ENCODE measurements around the gene SLC49A3. TPM values are rescaled to one million over a fixed set of nuclear protein-coding genes. Genes with fewer than 3 reads are reported as not detected.

The SLC49A3 gene
- total RNA-seq, 2 donors from 2014 or later, result 15.1 to 16.4 TPM

GRCh38 chr4:666822-667544, 22.0 kb downstream of the SLC49A3 start:
- no peak overlapping the region for H3K27ac Mint-ChIP-seq
- TF ChIP-seq CTCF (conservative IDR thresholded peaks at IDR 0.05), result no peak
- Histone ChIP-seq H3K4me3 (ENCODE audit: low read length) (no peak overlapping the region), H3K27ac (ENCODE audit: low read depth, low read length) (no peak overlapping the region), H3K9ac (ENCODE audit: extremely low read depth, low read length, poor library complexity, severe bottlenecking) (no peak overlapping the region), H3K9me3 (ENCODE audit: control insufficient read depth, low read length) (no peaks in the 10 kb centered on the region), H3K36me3 (ENCODE audit: control insufficient read depth, insufficient read depth, low read length) (peaks cover 7% of the 10 kb centered on the region), H3K4me1 (ENCODE audit: control insufficient read depth, insufficient read depth, low read length) (no peaks in the 10 kb centered on the region), H3K27me3 (ENCODE audit: control insufficient read depth, insufficient read depth, low read length, poor library complexity, severe bottlenecking) (no peaks in the 10 kb centered on the region)
- H3K4me3 Mint-ChIP-seq, result no peak overlapping the region
- no peaks in the 10 kb centered on the region for H3K4me1 Mint-ChIP-seq
- DNase-seq, result peak; percentile 36
- H3K9me3 Mint-ChIP-seq, result no peaks in the 10 kb centered on the region
- H3K36me3 Mint-ChIP-seq (ENCODE audit: low read depth), result peaks cover 15% of the 10 kb centered on the region
- 92 to 96% methylated on average over 15 to 28 of the region's 28 CpGs for WGBS, 2 experiments (ENCODE audit: insufficient coverage in 1 of 2, insufficient read length in 1 of 2)
- no peaks in the 10 kb centered on the region for H3K27me3 Mint-ChIP-seq (ENCODE audit: insufficient read depth)

GRCh38 chr4:666436-666810, 22.5 kb downstream of the SLC49A3 start:
- 91 to 92% methylated on average over 18 to 22 of the region's 22 CpGs for WGBS, 2 experiments (ENCODE audit: insufficient coverage in 1 of 2, insufficient read length in 1 of 2)
- no peaks in the 10 kb centered on the region for H3K9me3 Mint-ChIP-seq
- H3K9me3 ChIP-seq (ENCODE audit: control insufficient read depth, low read length), result no peaks in the 10 kb centered on the region
- peaks cover 1% of the 10 kb centered on the region for H3K36me3 ChIP-seq (ENCODE audit: control insufficient read depth, insufficient read depth, low read length)
- no peak overlapping the region for H3K27ac Mint-ChIP-seq
- H3K27me3 ChIP-seq (ENCODE audit: control insufficient read depth, insufficient read depth, low read length, poor library complexity, severe bottlenecking), result no peaks in the 10 kb centered on the region
- no peaks in the 10 kb centered on the region for H3K27me3 Mint-ChIP-seq (ENCODE audit: insufficient read depth)
- H3K4me1 Mint-ChIP-seq, result no peaks in the 10 kb centered on the region
- H3K4me3 ChIP-seq (ENCODE audit: low read length), result no peak overlapping the region
- no peak for TF ChIP-seq CTCF (conservative IDR thresholded peaks at IDR 0.05)
- peaks cover 11% of the 10 kb centered on the region for H3K36me3 Mint-ChIP-seq (ENCODE audit: low read depth)
- H3K27ac ChIP-seq (ENCODE audit: low read depth, low read length), result no peak overlapping the region
- H3K4me1 ChIP-seq (ENCODE audit: control insufficient read depth, insufficient read depth, low read length), result no peaks in the 10 kb centered on the region
- H3K9ac ChIP-seq (ENCODE audit: extremely low read depth, low read length, poor library complexity, severe bottlenecking), result no peak overlapping the region
- no peak overlapping the region for H3K4me3 Mint-ChIP-seq
- DNase-seq, result peak; percentile 48

GRCh38 chr4:665751-666435, 23.1 kb downstream of the SLC49A3 start:
- no peaks in the 10 kb centered on the region for H3K27me3 ChIP-seq (ENCODE audit: control insufficient read depth, insufficient read depth, low read length, poor library complexity, severe bottlenecking)
- Mint-ChIP-seq H3K27ac (no peak overlapping the region), H3K4me1 (no peaks in the 10 kb centered on the region), H3K4me3 (no peak overlapping the region), H3K9me3 (no peaks in the 10 kb centered on the region), H3K27me3 (ENCODE audit: insufficient read depth) (no peaks in the 10 kb centered on the region), H3K36me3 (ENCODE audit: low read depth) (peaks cover 9% of the 10 kb centered on the region)
- no peak overlapping the region for H3K9ac ChIP-seq (ENCODE audit: extremely low read depth, low read length, poor library complexity, severe bottlenecking)
- peak; percentile 54 for DNase-seq
- H3K9me3 ChIP-seq (ENCODE audit: control insufficient read depth, low read length), result no peaks in the 10 kb centered on the region
- no peak overlapping the region for H3K4me3 ChIP-seq (ENCODE audit: low read length)
- no peak overlapping the region for H3K27ac ChIP-seq (ENCODE audit: low read depth, low read length)
- no peaks in the 10 kb centered on the region for H3K4me1 ChIP-seq (ENCODE audit: control insufficient read depth, insufficient read depth, low read length)
- H3K36me3 ChIP-seq (ENCODE audit: control insufficient read depth, insufficient read depth, low read length), result no peaks in the 10 kb centered on the region
- WGBS, 2 experiments (ENCODE audit: insufficient coverage in 1 of 2, insufficient read length in 1 of 2), result 85 to 91% methylated on average over 7 to 22 of the region's 22 CpGs
- TF ChIP-seq CTCF (conservative IDR thresholded peaks at IDR 0.05), result no peak
